Endothelial cell of umbilical vein (primary cell): ENCODE results near the gene EPS8. TPM values are rescaled to one million over a fixed set of nuclear protein-coding genes. Genes with fewer than 3 reads are reported as not detected.
A peak's percentile ranks its signal among the peaks of the same experiment; 100 is the strongest.

Source experiments
- BruUV-seq: library from RNA; stranded (reverse); fragments of 400-500 nt; replicated peaks from 2 replicates; lab custom pipeline; 2021; lab: Mats Ljungman, UMichigan
- CTCF ChIA-PET: fragments of 300-600, 350-600 bp; sonication (Branson Sonifier 250); formaldehyde crosslinking; loops from one replicate; lab custom pipeline; 2021; ENCODE audit warnings: antibody characterized with exemption, inconsistent platforms; lab: Charles Lee
- POLR2A ChIA-PET: fragments of 300-600, 350-600 bp; sonication (Branson Sonifier 250); formaldehyde crosslinking; loops from one replicate; lab custom pipeline; 2021; ENCODE audit warnings: antibody characterized with exemption, inconsistent platforms; lab: Charles Lee
- DNase-seq: peaks from one replicate; pipeline ENCODE4 v3.0.0-alpha.2; 2011; ENCODE audit warnings: low read depth, low spot score
- FAIRE-seq: peaks from 2 replicates; lab custom pipeline; 2011; peaks lifted over from hg19 to GRCh38; lab: Jason Lieb, UNC
- H2AFZ ChIP-seq: 2 replicates; pipeline ENCODE4 v1.6.0; 2012; ENCODE audit warnings: low read depth, low read length, control low read depth, inconsistent platforms
- H3K27ac ChIP-seq: 2 replicates; pipeline ENCODE4 v1.5.1; 2011; ENCODE audit warnings: low read depth, mild to moderate bottlenecking, control low read depth, low read length, moderate library complexity; ENCODE audit not compliant: insufficient read depth
- H3K27me3 ChIP-seq, 2 experiments: 2 replicates each; pipeline versions ENCODE4 v1.6.0 to v1.6.1; 2011; ENCODE audit warnings: low read length in 2 of 2, mixed read lengths in 1 of 2; ENCODE audit not compliant: control insufficient read depth in 2 of 2, insufficient read depth in 2 of 2
- H3K36me3 ChIP-seq, 2 experiments: 2 replicates in 1 of 2; 3 replicates in 1 of 2; pipeline ENCODE4 v1.5.1; 2011; ENCODE audit warnings: low read length in 2 of 2, mild to moderate bottlenecking in 1 of 2, moderate library complexity in 1 of 2; ENCODE audit not compliant: control insufficient read depth in 2 of 2, insufficient read depth in 2 of 2; ENCODE audit errors: extremely low read depth in 1 of 2
- H3K4me1 ChIP-seq: 3 replicates; pipeline ENCODE4 v1.5.1; 2011; ENCODE audit warnings: mild to moderate bottlenecking, low read length; ENCODE audit not compliant: control insufficient read depth, insufficient read depth; ENCODE audit errors: extremely low read depth
- H3K4me2 ChIP-seq: 2 replicates; pipeline ENCODE4 v1.6.1; 2011; ENCODE audit warnings: low read length, control low read depth, mixed read lengths; ENCODE audit not compliant: insufficient read depth
- H3K4me3 ChIP-seq, 3 experiments: fragments of 200-600 bp in 1 of 3; sonication (generic), shearing (Covaris generic) in 1 of 3; replicated peaks in 1 of 3; 2 replicates each; pipeline ENCODE4 v1.5.1; 2011 to 2016; ENCODE audit warnings: control low read depth in 3 of 3, low read length in 3 of 3, mild to moderate bottlenecking in 2 of 3, inconsistent platforms in 1 of 3, low read depth in 1 of 3, moderate library complexity in 1 of 3; ENCODE audit not compliant: insufficient read depth in 1 of 3
- H3K79me2 ChIP-seq: 2 replicates; pipeline ENCODE4 v1.6.0; 2012; ENCODE audit warnings: low read length, inconsistent platforms; ENCODE audit not compliant: control insufficient read depth, insufficient read depth
- H3K9ac ChIP-seq: replicated peaks from 2 replicates; pipeline ENCODE3; 2011; ENCODE audit warnings: low read length, control low read depth; ENCODE audit not compliant: insufficient read depth; ENCODE audit errors: extremely low read depth
- H3K9me1 ChIP-seq: replicated peaks from 3 replicates; pipeline ENCODE4 v1.6.0; 2011; ENCODE audit warnings: mild to moderate bottlenecking, low read length; ENCODE audit not compliant: control insufficient read depth, insufficient read depth; ENCODE audit errors: extremely low read depth
- H3K9me3 ChIP-seq: replicated peaks from 2 replicates; pipeline ENCODE4 v1.5.1; 2012; ENCODE audit warnings: low read length, inconsistent platforms; ENCODE audit not compliant: control insufficient read depth, insufficient read depth
- H4K20me1 ChIP-seq: replicated peaks from 2 replicates; pipeline ENCODE3; 2011; ENCODE audit warnings: mild to moderate bottlenecking, low read length; ENCODE audit not compliant: control insufficient read depth, insufficient read depth; ENCODE audit errors: extremely low read depth
- CTCF ChIP-seq, 2 donors: IDR thresholded peaks; 1 replicate in 1 of 2; 2 replicates in 1 of 2; pipeline ENCODE4 v1.5.1; 2011; ENCODE audit warnings: low read length in 2 of 2, mild to moderate bottlenecking in 2 of 2, moderate library complexity in 2 of 2, control low read depth in 1 of 2, inconsistent platforms in 1 of 2, low read depth in 1 of 2; ENCODE audit not compliant: insufficient read depth in 1 of 2; ENCODE audit errors: extremely low read depth in 1 of 2
- EZH2 ChIP-seq: IDR thresholded peaks from 2 replicates; pipeline ENCODE4 v1.6.1; 2012; ENCODE audit warnings: borderline replicate concordance, low read depth, mild to moderate bottlenecking, moderate library complexity, low read length, inconsistent platforms; ENCODE audit not compliant: severe bottlenecking
- FOS ChIP-seq: IDR thresholded peaks from 2 replicates; pipeline ENCODE4 v1.6.1; 2011; ENCODE audit warnings: mild to moderate bottlenecking, low read length, moderate library complexity, borderline replicate concordance; ENCODE audit not compliant: insufficient read depth
- GATA2 ChIP-seq: IDR thresholded peaks from 2 replicates; pipeline ENCODE4 v1.7.0; 2011; ENCODE audit warnings: low read depth, mild to moderate bottlenecking, moderate library complexity, mixed read lengths, low read length; ENCODE audit not compliant: insufficient read length, insufficient read depth
- JUN ChIP-seq: IDR thresholded peaks from 2 replicates; pipeline ENCODE4 v1.6.1; 2011; ENCODE audit warnings: borderline replicate concordance, low read depth; ENCODE audit not compliant: insufficient read length, insufficient read depth
- MYC ChIP-seq: IDR thresholded peaks from one replicate; pipeline ENCODE4 v1.6.1; 2011; ENCODE audit warnings: mild to moderate bottlenecking, low read depth, low read length
- POLR2A ChIP-seq: IDR thresholded peaks from 2 replicates; pipeline ENCODE4 v1.6.1; 2012; ENCODE audit warnings: low read depth, mild to moderate bottlenecking, control low read depth, low read length
- POLR2AphosphoS5 ChIP-seq: IDR thresholded peaks from 2 replicates; pipeline ENCODE4 v1.6.1; 2012; ENCODE audit warnings: low read depth, mild to moderate bottlenecking, control low read depth, low read length, moderate library complexity; ENCODE audit not compliant: insufficient read depth
- dilution Hi-C: fragments of 300-500 bp; cut with MboI; formaldehyde crosslinking; loops from one replicate; pipeline ENCODE4 v1.15.0; 2019; ENCODE audit warnings: low sequenced_read_pairs; ENCODE audit not compliant: extremely low pct_ligation_motif_present
- intact Hi-C: fragments of 100-400 bp; cut with micrococcal nuclease; formaldehyde crosslinking; loops from one replicate; pipeline ENCODE4 v1.10.0; 2022
- polyA plus RNA-seq, 4 experiments: library from polyadenylated mRNA; depleted of rRNA in 3 of 4; stranded (reverse) in 3 of 4; unstranded in 1 of 4; fragments of >200 nt; gene quantifications; 2 replicates each; pipeline versions ENCODE4 v1.2.1 to v1.2.3, GENCODE V29; 2011 to 2012; ENCODE audit warnings: missing spikeins in 1 of 4
- total RNA-seq: library from RNA; stranded (reverse); gene quantifications from 2 replicates; pipeline ENCODE4 v1.2.3, GENCODE V29; 2021
- TF ChIP-seq, protein P1 (sequence below): IDR thresholded peaks from 2 replicates; pipeline ENCODE4 v1.6.1; 2011; ENCODE audit not compliant: insufficient read depth, insufficient read length

Gene EPS8
- total and polyA plus RNA-seq, 2 donors (not counting 3 experiments of a cell fraction or from before 2014, with no cell fraction given) = 8.4 to 11.9 TPM

GRCh38 chr12:15808250-15808649 is 19.1 kb upstream of the EPS8 start:
- H3K4me1 ChIP-seq = no peaks in the 10 kb centered on the region
- H3K36me3 ChIP-seq = no peaks in the 10 kb centered on the region
- intact Hi-C loops = no loop called here
- H4K20me1 ChIP-seq = no peaks in the 10 kb centered on the region
- no TSS peak for BruUV-seq
- H3K4me3 ChIP-seq = no peak overlapping the region
- H3K27ac ChIP-seq = no peak overlapping the region
- no peak for TF ChIP-seq EZH2
- TF ChIP-seq, protein P1, sequence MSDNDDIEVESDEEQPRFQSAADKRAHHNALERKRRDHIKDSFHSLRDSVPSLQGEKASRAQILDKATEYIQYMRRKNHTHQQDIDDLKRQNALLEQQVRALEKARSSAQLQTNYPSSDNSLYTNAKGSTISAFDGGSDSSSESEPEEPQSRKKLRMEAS = no peak
- no peak for TF ChIP-seq POLR2A
- TF ChIP-seq MYC = no peak
- TF ChIP-seq GATA2 = no peak
- TF ChIP-seq FOS = no peak
- TF ChIP-seq JUN = no peak
- TF ChIP-seq POLR2AphosphoS5 = no peak
- no peak for TF ChIP-seq CTCF (IDR thresholded peaks at IDR 0.05; ENCODE audit: extremely low read depth in 1 of 2, insufficient read depth in 1 of 2, low read depth in 1 of 2, low read length in 2 of 2)
- H2AFZ ChIP-seq = peak overlapping the region; percentile 86
- H3K4me2 ChIP-seq = no peak overlapping the region
- dilution Hi-C loops = no loop called here
- H3K9me1 ChIP-seq = no peaks in the 10 kb centered on the region
- H3K79me2 ChIP-seq = no peaks in the 10 kb centered on the region
- CTCF ChIA-PET = interaction anchor here (1.0 to 2.0 kb wide), 6 partner anchors 12 to 224 kb away, joined by 3 to 5 read pairs (median 4); no protein-coding TSS in a partner anchor
- FAIRE-seq = no peak
- no peaks in the 10 kb centered on the region for H3K27me3 ChIP-seq
- no peak overlapping the region for H3K9ac ChIP-seq
- POLR2A ChIA-PET = no interaction called here
- DNase-seq = no peak
- no peaks in the 10 kb centered on the region for H3K9me3 ChIP-seq
